Thymus (tissue), 11 donors: ENCODE results near the gene TBC1D16. TPM values are rescaled to one million over a fixed set of nuclear protein-coding genes. Genes with fewer than 3 reads are reported as not detected.

ENCODE experiments used
- DNase-seq, 9 donors: peaks; one replicate each; pipeline ENCODE4 v3.0.0-alpha.2; 2013; ENCODE audit warnings: low spot score in 9 of 9, low read depth in 6 of 9, missing footprints in 1 of 9
- H3K27ac ChIP-seq, 2 donors: one replicate each; pipeline ENCODE4 v1.5.1; 2013; ENCODE audit warnings: control low read depth in 1 of 2, low read depth in 1 of 2, low read length in 1 of 2, mild to moderate bottlenecking in 1 of 2, moderate library complexity in 1 of 2
- H3K27me3 ChIP-seq, 2 donors: one replicate each; pipeline ENCODE4 v1.5.1; 2013; ENCODE audit warnings: low read length in 1 of 2; ENCODE audit not compliant: control insufficient read depth in 2 of 2, insufficient read depth in 1 of 2
- H3K36me3 ChIP-seq, 2 donors: one replicate each; pipeline ENCODE4 v1.5.1; 2013; ENCODE audit warnings: low read length in 1 of 2, mild to moderate bottlenecking in 1 of 2, moderate library complexity in 1 of 2; ENCODE audit not compliant: control insufficient read depth in 2 of 2, insufficient read depth in 2 of 2
- H3K4me1 ChIP-seq, 2 donors: one replicate each; pipeline ENCODE4 v1.5.1; 2013; ENCODE audit warnings: low read length in 2 of 2; ENCODE audit not compliant: control insufficient read depth in 2 of 2, insufficient read depth in 2 of 2
- H3K4me3 ChIP-seq, 2 donors: one replicate each; pipeline ENCODE4 v1.5.1; 2013; ENCODE audit warnings: low read length in 2 of 2, control low read depth in 1 of 2, mild to moderate bottlenecking in 1 of 2
- H3K9me3 ChIP-seq, 2 donors: one replicate each; pipeline ENCODE4 v1.5.1; 2013; ENCODE audit warnings: low read length in 1 of 2, mild to moderate bottlenecking in 1 of 2; ENCODE audit not compliant: control insufficient read depth in 2 of 2, insufficient read depth in 1 of 2
- WGBS: extraction: QIAGEN DNeasy Blood & Tissue Kit; methylation state at CpG from one replicate; pipeline ENCODE4 v1.1.7; 2013; 5-methylcytosine and 5-hydroxymethylcytosine counted together
- polyA plus RNA-seq: library from polyadenylated mRNA; stranded (reverse); fragments of 200-250 nt; gene quantifications from one replicate; pipeline ENCODE4 v1.2.3, GENCODE V29; 2013
- total RNA-seq: library from RNA; stranded (reverse); fragments of 120-200 nt; gene quantifications from one replicate; pipeline ENCODE4 v1.2.4, GENCODE V29; 2013
- donor health status: healthy.

The TBC1D16 gene
- total and polyA plus RNA-seq, 2 donors: 3.7 to 4.2 TPM

DNA sequence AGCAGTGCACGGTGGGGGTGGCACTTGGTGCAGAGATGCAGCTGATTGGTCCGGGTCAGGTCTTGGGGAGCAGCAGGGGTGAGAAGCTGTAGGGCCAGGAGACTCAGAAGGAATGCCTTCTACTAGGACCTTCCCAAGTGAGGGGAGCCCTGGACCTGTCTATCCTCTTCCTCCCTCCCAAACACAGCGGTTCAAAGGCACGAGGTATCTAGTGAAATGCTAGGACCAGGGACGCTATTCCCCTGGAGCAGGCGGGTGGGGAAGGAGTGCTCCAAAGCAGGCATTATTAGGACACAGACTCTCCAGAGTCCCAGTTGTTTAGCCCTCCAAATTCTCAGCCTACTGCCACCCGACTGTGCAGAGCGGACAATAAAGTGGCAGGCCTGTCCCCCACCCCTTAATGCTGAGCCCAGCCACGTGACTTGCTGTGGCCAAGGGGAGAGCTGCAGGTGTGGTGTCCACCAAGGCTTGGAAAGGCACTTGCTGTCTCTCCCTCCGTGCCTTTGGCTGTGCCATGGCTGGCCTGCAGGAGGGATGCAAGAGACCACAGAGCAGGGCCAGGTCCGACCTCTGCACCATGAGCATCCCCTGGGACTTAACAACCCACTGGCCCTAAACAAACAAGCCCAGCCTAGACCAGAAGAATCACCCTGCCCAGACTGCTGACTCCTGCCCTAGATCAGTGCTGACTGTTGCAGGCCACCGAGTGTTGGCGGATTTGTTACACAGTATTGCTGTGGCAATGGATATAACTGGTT is 97.2 kb downstream of the TBC1D16 start:
- Histone ChIP-seq H3K36me3 (no peaks in the 10 kb centered on the region), H3K27me3 (peaks cover 0 to 33% of the 10 kb centered on the region in 2 donors), H3K9me3 (no peaks in the 10 kb centered on the region), H3K27ac (no peak overlapping the region), H3K4me1 (peaks cover 1 to 30% of the 10 kb centered on the region in 2 donors), H3K4me3 (no peak overlapping the region)
- DNase-seq: no peak
- WGBS: 95% methylated on average over 13 of the region's 13 CpGs

DNA sequence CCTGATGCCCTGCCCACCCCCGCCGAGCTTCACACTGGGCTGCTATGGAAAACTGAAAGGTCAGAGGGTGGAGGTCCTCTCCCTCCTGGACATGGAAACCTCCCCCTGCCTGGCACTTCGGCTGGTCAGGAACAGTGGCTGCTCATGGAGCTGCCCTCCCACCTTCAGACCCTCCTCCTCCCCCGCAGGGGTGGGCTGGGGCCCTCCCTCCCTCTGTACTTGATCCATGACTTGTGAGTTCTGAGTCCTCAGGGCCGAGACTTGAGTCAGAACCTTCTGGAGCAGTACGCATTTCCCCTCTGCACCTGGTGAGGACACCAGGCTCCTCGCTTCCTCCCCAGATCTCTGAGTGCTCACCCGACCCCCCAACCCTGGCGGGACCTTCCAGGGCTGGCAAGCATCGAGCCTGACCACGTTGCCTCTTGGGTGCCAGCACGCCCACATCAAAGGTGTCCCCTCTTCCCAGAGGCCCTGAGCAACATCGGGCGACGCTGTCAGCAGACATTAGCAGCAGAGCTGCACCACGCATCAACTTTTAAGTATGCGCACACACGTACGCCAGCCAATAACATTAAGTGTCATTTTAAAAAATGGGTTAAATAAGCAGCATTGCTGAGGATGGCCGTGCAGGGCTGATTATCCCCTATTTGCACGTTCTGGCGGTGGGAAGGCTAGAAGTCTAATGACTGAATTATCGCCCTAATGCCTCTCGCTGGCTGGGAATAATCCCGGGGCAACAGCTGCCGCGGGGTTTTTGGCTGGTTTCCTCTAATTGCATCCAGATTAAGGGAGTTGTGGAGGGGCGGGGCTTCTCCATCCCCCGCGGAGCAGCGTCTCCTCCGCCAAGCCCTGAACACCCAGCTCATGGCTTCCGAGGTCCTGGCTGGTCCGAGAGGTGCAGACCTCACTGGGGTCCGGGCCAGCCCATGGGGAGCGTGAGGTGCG is 98.0 kb downstream of the TBC1D16 start:
- no peak for DNase-seq
- 59% methylated on average over 37 of the region's 37 CpGs for WGBS

DNA sequence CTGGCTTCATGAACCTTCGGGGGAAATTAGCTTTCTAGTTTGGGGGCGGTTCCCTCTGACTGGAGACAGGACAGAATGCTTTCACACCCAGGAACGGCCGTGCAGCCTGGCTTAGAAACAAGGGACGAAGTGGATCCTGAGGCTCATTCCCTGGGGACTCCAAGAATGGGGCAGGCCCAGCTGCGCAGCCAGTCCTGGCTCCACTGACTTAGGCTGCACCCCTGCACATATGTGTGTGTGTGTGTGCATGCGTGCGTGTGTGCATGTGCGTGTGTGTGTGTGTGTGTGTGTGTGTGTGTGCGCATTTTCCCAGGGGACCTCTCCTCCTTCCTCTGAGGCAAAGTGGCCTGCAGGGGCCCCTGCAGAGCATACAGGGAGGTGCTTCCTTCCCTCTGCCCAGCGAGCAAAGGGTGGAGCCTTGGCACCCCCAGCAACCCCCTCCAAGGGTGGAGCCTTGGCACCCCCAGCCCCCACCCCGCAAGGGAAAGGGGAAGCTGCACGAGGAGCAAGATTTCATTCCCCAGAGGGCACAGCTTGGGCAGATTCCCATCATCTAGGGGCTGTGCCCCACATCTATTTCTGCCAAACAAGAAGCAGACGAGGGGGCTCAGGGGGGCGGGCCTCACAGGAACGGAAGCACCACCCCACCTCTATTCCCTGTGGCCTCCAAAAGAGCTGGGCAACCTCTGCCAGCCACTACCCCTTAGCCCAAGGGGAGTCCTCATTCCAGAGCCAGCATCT is 98.9 kb downstream of the TBC1D16 start:
- peaks cover 2 to 24% of the 10 kb centered on the region in 2 donors for H3K4me1 ChIP-seq
- H3K4me3 ChIP-seq: no peak overlapping the region
- peak in 1 of 9 donors; percentile 8 for DNase-seq
- peak overlapping the region in 1 of 2 donors; percentile 1 for H3K27ac ChIP-seq
- no peaks in the 10 kb centered on the region for H3K9me3 ChIP-seq
- no peaks in the 10 kb centered on the region for H3K36me3 ChIP-seq
- 42% methylated on average over 16 of the region's 16 CpGs for WGBS
- peaks cover 10 to 50% of the 10 kb centered on the region in 2 donors for H3K27me3 ChIP-seq

More for the DNA sequence above, 98.0 kb downstream of the TBC1D16 start:
- peak overlapping the region in 1 of 2 donors; percentile 1 for H3K27ac ChIP-seq
- peaks cover 4 to 42% of the 10 kb centered on the region in 2 donors for H3K27me3 ChIP-seq
- no peaks in the 10 kb centered on the region for H3K36me3 ChIP-seq
- H3K9me3 ChIP-seq: no peaks in the 10 kb centered on the region
- no peak overlapping the region for H3K4me3 ChIP-seq
- peaks cover 2 to 27% of the 10 kb centered on the region in 2 donors for H3K4me1 ChIP-seq

DNA sequence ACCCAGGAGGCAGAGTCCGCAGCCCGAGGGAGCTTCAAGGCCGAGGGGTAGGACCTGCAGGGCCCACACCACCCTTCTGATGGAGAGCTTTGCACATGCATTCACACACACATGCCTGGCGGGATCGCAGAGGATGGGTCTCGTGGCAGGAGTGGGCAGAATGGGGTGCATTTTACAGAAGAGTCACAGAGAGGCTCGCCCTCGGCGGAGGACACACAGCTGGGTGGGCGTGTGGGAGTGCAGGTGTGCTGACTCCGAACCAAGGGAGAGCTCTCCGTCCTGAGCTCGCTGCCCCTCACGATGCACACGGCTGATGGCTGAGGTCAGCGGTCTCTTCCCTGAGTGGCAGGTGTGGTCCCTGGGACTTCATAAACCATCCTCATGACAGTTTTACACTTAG is 99.6 kb downstream of the TBC1D16 start:
- Histone ChIP-seq H3K4me1 (peaks cover 2 to 24% of the 10 kb centered on the region in 2 donors), H3K4me3 (no peak overlapping the region), H3K27ac (no peak overlapping the region), H3K9me3 (no peaks in the 10 kb centered on the region), H3K27me3 (peaks cover 14 to 58% of the 10 kb centered on the region in 2 donors), H3K36me3 (no peaks in the 10 kb centered on the region)
- no peak for DNase-seq
- 91% methylated on average over 16 of the region's 16 CpGs for WGBS

DNA sequence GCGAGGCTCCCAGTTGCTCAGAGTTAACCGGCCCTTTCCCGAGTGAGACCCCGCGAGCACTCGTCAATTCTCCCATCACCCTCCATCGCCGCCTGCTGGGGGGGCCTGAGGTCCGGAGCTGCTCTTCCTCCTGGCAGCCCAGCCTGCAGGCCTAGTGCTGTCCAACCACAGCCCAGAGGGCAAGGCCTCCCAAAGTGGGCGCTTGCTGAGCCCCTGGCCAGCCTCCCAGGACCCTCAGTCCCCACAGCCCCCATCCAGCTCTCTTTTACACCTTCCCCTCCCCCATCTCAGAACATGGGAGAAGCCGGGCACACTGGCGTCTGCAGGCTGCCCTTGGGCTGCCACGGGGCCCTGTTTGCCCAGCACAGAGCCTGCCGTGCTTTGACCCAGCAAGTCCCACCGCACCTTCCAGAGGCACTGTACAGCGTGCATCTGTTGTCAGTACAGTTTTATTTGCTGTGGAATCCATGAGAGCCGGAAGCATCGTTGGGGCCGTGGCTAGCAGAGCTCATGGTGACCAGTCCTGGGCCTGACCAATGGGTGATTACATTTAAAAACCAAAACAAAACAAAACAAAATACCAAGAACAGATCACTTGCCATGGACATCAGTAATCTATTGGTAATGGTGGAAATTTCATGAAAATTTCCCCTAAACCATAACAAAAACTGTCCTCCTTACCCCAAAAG is 100.3 kb downstream of the TBC1D16 start:
- Histone ChIP-seq H3K27me3 (peaks cover 21 to 65% of the 10 kb centered on the region in 2 donors), H3K9me3 (peaks cover 0 to 3% of the 10 kb centered on the region in 2 donors), H3K27ac (no peak overlapping the region), H3K36me3 (no peaks in the 10 kb centered on the region), H3K4me3 (no peak overlapping the region), H3K4me1 (peaks cover 2 to 24% of the 10 kb centered on the region in 2 donors)
- WGBS: 95% methylated on average over 19 of the region's 19 CpGs
- no peak for DNase-seq

DNA sequence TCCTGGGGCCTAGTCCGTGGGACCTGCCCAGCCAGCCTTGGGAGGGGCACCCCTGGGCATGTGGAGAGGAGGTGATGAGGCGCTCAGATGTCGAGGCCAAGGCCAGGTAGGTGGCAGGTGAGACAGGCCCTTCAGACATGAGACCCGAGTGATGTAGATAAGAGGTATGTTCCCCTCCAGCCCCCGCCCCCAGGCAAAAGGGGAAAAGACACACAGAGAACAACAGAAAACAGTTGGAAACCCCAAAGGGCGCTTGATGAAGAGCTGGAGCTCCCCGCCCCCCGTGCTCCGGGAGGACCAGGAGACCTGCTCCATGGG is 101.1 kb downstream of the TBC1D16 start:
- H3K4me1 ChIP-seq: peaks cover 2 to 28% of the 10 kb centered on the region in 2 donors
- 91% methylated on average over 9 of the region's 9 CpGs for WGBS
- H3K27me3 ChIP-seq: peaks cover 24 to 72% of the 10 kb centered on the region in 2 donors
- no peak for DNase-seq
- H3K4me3 ChIP-seq: no peak overlapping the region
- no peaks in the 10 kb centered on the region for H3K36me3 ChIP-seq
- peaks cover 0 to 3% of the 10 kb centered on the region in 2 donors for H3K9me3 ChIP-seq
- H3K27ac ChIP-seq: no peak overlapping the region

DNA sequence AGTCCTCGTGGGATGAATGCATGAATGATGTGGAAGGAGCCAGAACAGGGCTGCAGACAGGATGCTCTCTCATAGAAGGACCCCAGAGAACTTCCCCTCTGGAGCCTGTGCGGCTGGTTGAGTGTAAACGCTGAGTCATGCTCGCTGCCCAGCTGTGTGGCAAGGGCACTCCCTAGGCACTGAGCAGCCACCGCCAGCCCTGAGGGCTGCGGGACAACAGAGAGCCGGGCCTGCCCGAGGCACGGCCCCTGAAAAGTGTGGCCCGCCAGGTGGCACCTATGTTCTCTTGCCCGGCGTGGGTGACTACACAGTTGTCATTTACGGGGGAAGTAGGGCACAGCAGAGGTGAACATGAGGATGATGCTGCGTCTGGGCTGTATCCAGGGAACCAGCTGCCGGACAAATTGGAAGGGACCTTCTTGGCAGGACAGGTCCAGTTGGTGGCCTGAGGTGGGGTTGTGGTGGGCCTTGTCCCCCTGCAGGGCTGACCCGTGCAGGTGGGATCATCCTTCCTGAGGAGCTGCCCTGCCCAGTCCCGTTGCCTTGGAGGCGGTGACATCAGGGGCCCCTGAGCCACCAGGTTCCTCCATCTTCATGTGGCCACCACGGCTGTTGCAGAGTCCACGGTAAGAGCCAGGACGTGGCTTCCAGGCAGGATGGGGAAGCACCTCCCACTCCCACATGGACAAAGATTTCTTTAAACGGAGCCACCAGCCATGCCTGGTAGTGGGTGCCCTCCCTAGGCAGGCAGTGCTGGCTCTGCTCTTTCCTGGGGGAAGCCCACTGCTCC is 101.6 kb downstream of the TBC1D16 start:
- H3K27ac ChIP-seq: no peak overlapping the region
- peak in 2 of 9 donors; percentile 26 to 30 for DNase-seq
- peaks cover 0 to 3% of the 10 kb centered on the region in 2 donors for H3K9me3 ChIP-seq
- WGBS: 34% methylated on average over 22 of the region's 22 CpGs
- H3K4me1 ChIP-seq: peaks cover 2 to 28% of the 10 kb centered on the region in 2 donors
- H3K36me3 ChIP-seq: no peaks in the 10 kb centered on the region
- H3K27me3 ChIP-seq: peaks cover 30 to 77% of the 10 kb centered on the region in 2 donors
- H3K4me3 ChIP-seq: no peak overlapping the region
